Spleen (tissue), 11 donors: ENCODE results near the gene LRRN4CL. TPM values are rescaled to one million over a fixed set of nuclear protein-coding genes. Genes with fewer than 3 reads are reported as not detected.

ENCODE experiments used
- DNase-seq: peaks from one replicate; pipeline ENCODE4 v3.0.0-alpha.2; 2020
- H3K27ac ChIP-seq, 8 donors: fragments of 200-600 bp; sonication (generic) in 7 of 8; 1 replicate in 4 of 8; 2 replicates in 4 of 8; pipeline versions ENCODE4 v1.5.0 to v1.8.0; 2016 to 2021; ENCODE audit warnings: inconsistent platforms in 4 of 8, mild to moderate bottlenecking in 4 of 8, moderate library complexity in 1 of 8
- H3K27me3 ChIP-seq, 7 donors: fragments of 200-600 bp; sonication (generic) in 6 of 7; replicated peaks in 1 of 7; 1 replicate in 4 of 7; 2 replicates in 3 of 7; pipeline versions ENCODE4 v1.5.0 to v1.8.0; 2016 to 2021; ENCODE audit warnings: inconsistent platforms in 3 of 7, mild to moderate bottlenecking in 1 of 7
- H3K36me3 ChIP-seq, 6 donors: fragments of 200-600 bp; sonication (generic) in 5 of 6; 1 replicate in 4 of 6; 2 replicates in 2 of 6; pipeline versions ENCODE4 v1.5.0 to v1.8.0; 2016 to 2021; ENCODE audit warnings: inconsistent platforms in 2 of 6
- H3K4me1 ChIP-seq, 6 donors: fragments of 200-600 bp; sonication (generic) in 5 of 6; 1 replicate in 3 of 6; 2 replicates in 3 of 6; pipeline versions ENCODE4 v1.5.0 to v1.8.0; 2016 to 2021; ENCODE audit warnings: inconsistent platforms in 3 of 6
- H3K4me3 ChIP-seq, 8 donors: fragments of 200-600 bp; sonication (generic) in 7 of 8; 1 replicate in 4 of 8; 2 replicates in 4 of 8; pipeline versions ENCODE4 v1.5.0 to v1.8.0; 2016 to 2021; ENCODE audit warnings: inconsistent platforms in 4 of 8, mild to moderate bottlenecking in 4 of 8, moderate library complexity in 2 of 8
- H3K9me3 ChIP-seq, 8 donors: fragments of 200-600 bp; sonication (generic) in 7 of 8; 1 replicate in 4 of 8; 2 replicates in 4 of 8; pipeline versions ENCODE4 v1.5.0 to v1.8.0; 2016 to 2021; ENCODE audit warnings: inconsistent platforms in 4 of 8
- CTCF ChIP-seq, 11 experiments: fragments of 200-600 bp in 7 of 11; fragments of 450-650 bp in 4 of 11; sonication (generic) in 4 of 11; IDR thresholded peaks in 8 of 11; conservative IDR thresholded peaks in 3 of 11; 1 replicate in 7 of 11; 2 replicates in 4 of 11; pipeline versions ENCODE4 v1.4.0 to v1.8.0; 2016 to 2021; ENCODE audit warnings: antibody characterized with exemption in 11 of 11, inconsistent platforms in 4 of 11, mild to moderate bottlenecking in 1 of 11
- POLR2A ChIP-seq, 3 donors: fragments of 450-650 bp; IDR thresholded peaks; one replicate each; pipeline ENCODE4 v1.5.1; 2017; ENCODE audit warnings: antibody characterized with exemption in 3 of 3, mild to moderate bottlenecking in 1 of 3
- POLR2AphosphoS5 ChIP-seq, 3 donors: sonication (generic); formaldehyde crosslinking; IDR thresholded peaks; one replicate each; pipeline ENCODE4 v1.5.1; 2017; ENCODE audit warnings: antibody characterized with exemption in 3 of 3
- WGBS, 5 donors: extraction: QIAGEN DNeasy Blood & Tissue Kit in 3 of 5; methylation state at CpG; one replicate each; pipeline versions ENCODE4 v1.1.5 to v1.1.7; 2013 to 2018; 5-methylcytosine and 5-hydroxymethylcytosine counted together
- intact Hi-C: fragments of 100-400 bp; cut with DNase I; formaldehyde crosslinking; loops from one replicate; pipeline ENCODE4 v1.15.0; 2023; ENCODE audit warnings: low total_unique reads
- polyA plus RNA-seq, 3 donors: library from polyadenylated mRNA; stranded (reverse); fragments of 200-250 nt; gene quantifications; one replicate each; pipeline ENCODE4 v1.2.1, GENCODE V29; 2013
- total RNA-seq, 7 donors: library from RNA; depleted of rRNA in 3 of 7; stranded (reverse); fragments of >200 nt in 3 of 7; fragmentation: NEBNext Ultra II Directional in 4 of 7; extraction: Animal tissue kit (Norgen Biotek cat#: 25700) in 4 of 7; gene quantifications; one replicate each; pipeline versions ENCODE4 v1.1.0 to v1.2.1, GENCODE V29; 2016 to 2021
- donor health status: healthy with polysubstance abuse.
- donor health status: DM: no; HTN: no; CAD: no; lungs with moderate emphysema.
- donor health status: DM: no; HTN: no; CAD: no.
- donor health status: Bipolar disorder and iron deficiency.
- donor health status: healthy.
- donor health status: DM: no; HTN: no; CAD: no.
- donor health status: DM: yes; HTN: yes; CAD: no.

Gene LRRN4CL
- total and polyA plus RNA-seq, 10 donors, result 0.04 to 0.48 (median 0.17) TPM; not detected in 7

GRCh38 chr11:62678770-62679696 is 10.3 kb downstream of the LRRN4CL start, which contains the start of gene UBXN1:
UBXN1 (minus strand) TSS chr11:62679073; CDS start chr11:62678923, 150 bp downstream.
- intact Hi-C loops, result loop anchor here (10.0 kb wide), 1 partner anchor 84 kb away; the partner anchor contains the start of gene TUT1
- peak within 1 kb of the TSS; percentile 77 to 99 (median 96) for H3K4me3 ChIP-seq
- no peaks in the 10 kb centered on the region for H3K9me3 ChIP-seq
- DNase-seq, result peak; percentile 96
- peaks cover 17 to 66% (median 37%) of the 10 kb centered on the region in 6 donors for H3K4me1 ChIP-seq
- peaks cover 0 to 41% (median 31%) of the 10 kb centered on the region in 6 donors for H3K36me3 ChIP-seq
- 9 to 20% (median 9%) methylated on average over 21 to 55 of the region's 55 CpGs for WGBS, 5 donors
- no peaks in the 10 kb centered on the region for H3K27me3 ChIP-seq
- TF ChIP-seq CTCF (IDR thresholded peaks at IDR 0.05 in 8 of 11, conservative IDR thresholded peaks at IDR 0.05 in 3 of 11), result peak in 1 of 11 experiments; percentile 6
- TF ChIP-seq POLR2A (IDR thresholded peaks at IDR 0.05), result no peak
- peak; percentile 93 to 95 (median 95) for TF ChIP-seq POLR2AphosphoS5 (IDR thresholded peaks at IDR 0.05)
- H3K27ac ChIP-seq, result peak within 1 kb of the TSS; percentile 76 to 96 (median 92)

DNA sequence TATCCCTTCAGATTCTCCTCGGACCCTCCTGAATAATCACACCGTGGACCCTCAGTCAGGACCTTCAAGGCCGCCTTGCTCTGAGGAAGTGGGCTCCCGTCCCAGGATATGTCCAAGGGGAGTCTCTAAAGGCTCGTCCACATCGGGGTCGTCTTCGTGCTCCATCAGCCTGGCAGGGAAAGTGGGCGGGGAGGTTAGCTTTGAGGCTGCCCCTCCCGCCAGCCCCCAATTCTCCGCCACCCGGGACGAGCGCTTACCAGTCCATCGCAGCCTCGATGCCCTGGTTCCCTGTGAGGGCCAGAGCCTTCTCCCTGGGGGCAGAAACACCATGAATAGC is 10.9 kb downstream of the LRRN4CL start:
- WGBS, 5 donors, result 2 to 10% (median 4%) methylated on average over 5 to 16 of the region's 16 CpGs
- peak overlapping the region; percentile 77 to 99 (median 96) for H3K4me3 ChIP-seq
- intact Hi-C loops, result loop anchor here (10.0 kb wide), 1 partner anchor 84 kb away; the partner anchor contains the start of gene TUT1

GRCh38 chr11:62677714-62678113 is 11.6 kb downstream of the LRRN4CL start:
- intact Hi-C loops, result loop anchor here (10.0 kb wide), 1 partner anchor 83 kb away; the partner anchor contains the start of gene TUT1
- no peaks in the 10 kb centered on the region for H3K27me3 ChIP-seq
- WGBS, 5 donors, result 84 to 88% (median 86%) methylated on average over 15 of the region's 15 CpGs
- peak overlapping the region in 6 of 8 donors; percentile 86 to 96 (median 94) for H3K27ac ChIP-seq
- H3K9me3 ChIP-seq, result no peaks in the 10 kb centered on the region
- peak in 1 of 3 donors; percentile 17 for TF ChIP-seq POLR2AphosphoS5 (IDR thresholded peaks at IDR 0.05)
- no peak for TF ChIP-seq POLR2A (IDR thresholded peaks at IDR 0.05)
- peaks cover 27 to 79% (median 50%) of the 10 kb centered on the region in 6 donors for H3K4me1 ChIP-seq
- H3K4me3 ChIP-seq, result peak overlapping the region in 6 of 8 donors; percentile 77 to 99 (median 92)
- DNase-seq, result no peak
- H3K36me3 ChIP-seq, result peaks cover 0 to 54% (median 39%) of the 10 kb centered on the region in 6 donors

More for the DNA sequence above, 10.9 kb downstream of the LRRN4CL start:
- Histone ChIP-seq H3K4me1 (peaks cover 20 to 72% (median 43%) of the 10 kb centered on the region in 6 donors), H3K27me3 (no peaks in the 10 kb centered on the region), H3K9me3 (no peaks in the 10 kb centered on the region), H3K36me3 (peaks cover 0 to 48% (median 38%) of the 10 kb centered on the region in 6 donors), H3K27ac (peak overlapping the region; percentile 76 to 96 (median 92))
- TF ChIP-seq CTCF (IDR thresholded peaks at IDR 0.05 in 8 of 11, conservative IDR thresholded peaks at IDR 0.05 in 3 of 11), result no peak
- TF ChIP-seq POLR2A (IDR thresholded peaks at IDR 0.05), result no peak
- DNase-seq, result no peak

DNA sequence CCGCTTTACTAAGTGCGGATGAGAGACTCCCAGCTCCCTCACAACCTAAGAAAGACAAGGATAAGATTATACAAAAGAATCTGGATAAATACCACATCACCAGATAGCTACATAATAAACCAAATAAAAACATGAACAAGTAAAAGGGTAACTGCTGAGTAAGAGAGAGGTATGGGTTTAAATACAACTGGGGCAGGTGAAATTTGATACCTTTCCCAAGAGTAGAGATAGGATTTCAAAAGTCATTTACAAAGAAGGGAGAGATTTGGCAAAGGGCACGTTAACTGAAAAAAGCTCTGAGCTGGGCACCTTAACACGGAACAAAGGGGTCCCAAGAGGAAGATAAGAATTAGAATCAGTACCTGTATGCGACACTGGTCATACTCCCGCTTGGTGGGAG is 12.2 kb downstream of the LRRN4CL start:
- Histone ChIP-seq H3K27ac (peak overlapping the region in 1 of 8 donors; percentile 94), H3K36me3 (peaks cover 0 to 56% (median 39%) of the 10 kb centered on the region in 6 donors), H3K4me1 (peaks cover 30 to 85% (median 55%) of the 10 kb centered on the region in 6 donors), H3K27me3 (no peaks in the 10 kb centered on the region), H3K4me3 (peak overlapping the region in 1 of 8 donors; percentile 88), H3K9me3 (no peaks in the 10 kb centered on the region)
- TF ChIP-seq POLR2A (IDR thresholded peaks at IDR 0.05) (no peak), POLR2AphosphoS5 (IDR thresholded peaks at IDR 0.05) (no peak), CTCF (IDR thresholded peaks at IDR 0.05 in 8 of 11, conservative IDR thresholded peaks at IDR 0.05 in 3 of 11) (no peak)
- 88 to 91% (median 90%) methylated on average over 6 of the region's 6 CpGs for WGBS, 5 donors
- intact Hi-C loops, result loop anchor here (10.0 kb wide), 1 partner anchor 82 kb away; the partner anchor contains the start of gene TUT1
- no peak for DNase-seq
